ENCODE measurements around the gene SYT6.

The SYT6 gene

DNA sequence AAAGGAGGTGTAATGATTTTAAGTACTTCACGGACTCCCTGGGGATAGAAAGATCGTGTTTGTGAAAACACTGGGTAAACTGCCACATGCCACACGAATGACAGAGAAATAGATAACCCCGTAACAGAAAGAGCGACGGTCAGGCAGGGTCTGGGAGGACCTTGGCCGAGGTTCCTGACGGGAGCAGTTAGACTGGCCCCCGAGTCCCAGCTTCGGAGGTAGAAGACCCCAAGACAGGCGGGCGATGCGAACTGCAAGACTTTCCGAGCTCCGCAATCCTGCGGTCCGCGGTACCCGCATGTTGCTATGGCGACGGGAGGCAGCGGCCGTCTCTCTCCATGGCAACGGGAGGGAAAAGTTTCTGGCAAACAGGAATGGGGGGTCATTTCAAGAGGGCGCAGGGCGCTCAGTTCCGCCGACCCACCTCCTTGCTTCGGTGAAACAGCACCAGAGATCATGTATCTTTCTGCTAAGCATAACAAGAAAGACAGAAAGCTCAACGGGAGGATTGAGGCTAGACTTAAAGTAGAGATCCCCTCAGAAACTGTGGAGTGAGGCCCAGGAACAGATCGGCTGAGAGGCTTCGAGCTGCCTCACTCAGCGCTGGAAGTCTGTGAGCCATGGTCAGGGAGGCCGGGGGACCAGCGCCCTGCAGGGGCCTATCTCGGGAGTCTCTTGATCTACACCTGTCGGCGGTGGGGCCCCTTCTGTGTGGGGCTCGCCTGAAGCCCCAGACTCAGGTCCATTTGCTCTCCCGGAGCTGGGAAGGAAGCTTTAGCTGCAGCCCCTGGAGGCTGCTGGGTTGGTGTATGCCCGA lies 685 bp upstream of the SYT6 start:
- DNase-seq (ENCODE audit: low read depth in 3 of 3), result no peak

DNA sequence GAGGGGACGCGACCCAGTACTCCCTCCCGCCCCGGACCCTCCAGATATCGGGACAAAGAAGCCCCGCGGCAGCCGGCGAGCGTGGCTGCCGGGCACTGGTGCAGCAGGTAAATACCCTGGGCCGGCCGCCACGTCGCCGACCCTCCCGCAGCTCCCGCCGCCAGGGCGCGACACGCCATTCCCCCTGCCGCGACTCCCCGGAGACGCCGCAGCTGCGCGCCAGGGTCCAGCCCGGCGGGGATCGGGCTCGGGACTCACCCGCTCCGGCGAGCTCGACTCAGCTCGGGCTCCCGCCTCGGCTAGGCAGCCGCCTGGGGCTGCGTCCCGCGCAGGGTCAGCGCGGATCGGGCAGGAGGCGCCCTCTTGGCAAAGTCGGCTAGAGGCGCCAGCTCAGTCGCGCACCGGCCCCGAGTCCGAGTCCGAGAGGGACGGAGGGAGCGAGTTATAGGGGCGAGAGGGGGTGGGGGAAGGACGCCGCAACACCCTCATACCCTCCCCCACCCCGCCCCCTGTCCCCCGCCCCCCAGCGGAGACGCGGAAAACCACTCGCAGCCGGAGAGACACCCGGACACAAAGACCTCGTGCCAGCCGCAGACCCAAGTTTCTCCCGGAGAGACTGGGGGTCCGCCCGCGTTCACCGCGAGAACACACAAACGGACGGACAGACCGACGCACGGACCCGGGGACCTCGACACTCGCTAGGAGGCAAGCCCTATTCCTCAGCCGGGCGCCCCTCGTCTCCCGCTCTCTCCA lies 985 bp downstream of the SYT6 start:
- DNase-seq (ENCODE audit: low read depth in 3 of 3), result peak in 1 of 3 experiments; percentile 9

DNA sequence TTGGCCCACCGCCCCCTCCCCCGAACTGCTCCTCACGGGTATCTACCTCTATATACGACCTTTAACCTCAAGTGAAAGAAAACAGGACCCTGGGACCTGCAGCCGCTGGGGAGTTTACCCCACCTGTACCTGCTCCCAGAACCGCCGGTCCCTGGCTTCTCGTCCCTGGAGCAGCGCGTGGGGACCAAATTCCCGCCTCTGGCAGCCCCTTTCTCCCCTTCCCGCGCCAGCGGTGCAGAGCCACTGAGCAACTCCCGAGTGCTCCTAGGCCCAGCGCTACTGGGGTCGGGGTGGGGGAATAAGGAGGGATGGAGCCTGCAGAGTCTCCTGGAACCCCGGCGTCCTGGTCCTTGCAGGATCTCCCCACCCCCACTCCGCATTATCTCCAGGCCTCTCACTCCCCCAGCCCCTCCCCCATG lies 1.6 kb downstream of the SYT6 start:
- no peak for DNase-seq (ENCODE audit: low read depth in 3 of 3)

DNA sequence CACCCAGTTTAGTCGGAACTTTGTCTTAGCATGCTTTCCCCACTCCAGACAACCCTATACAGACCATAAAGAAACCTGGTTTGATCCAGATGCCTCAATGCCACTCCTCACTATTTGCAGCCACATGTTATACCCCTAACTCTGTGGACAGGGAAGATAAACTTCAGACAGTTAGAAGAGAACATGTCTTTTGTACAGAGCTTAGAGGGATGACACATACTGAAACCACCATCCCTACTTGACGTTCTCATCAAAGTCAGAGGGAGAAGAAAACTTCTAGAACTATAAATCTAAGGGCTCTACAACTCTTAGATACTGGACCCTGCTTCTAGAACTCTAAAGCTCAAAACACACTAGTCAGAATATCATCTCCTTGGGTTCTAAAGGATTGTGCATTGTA lies 3.7 kb downstream of the SYT6 start:
- DNase-seq (ENCODE audit: low read depth in 3 of 3), result no peak

DNA sequence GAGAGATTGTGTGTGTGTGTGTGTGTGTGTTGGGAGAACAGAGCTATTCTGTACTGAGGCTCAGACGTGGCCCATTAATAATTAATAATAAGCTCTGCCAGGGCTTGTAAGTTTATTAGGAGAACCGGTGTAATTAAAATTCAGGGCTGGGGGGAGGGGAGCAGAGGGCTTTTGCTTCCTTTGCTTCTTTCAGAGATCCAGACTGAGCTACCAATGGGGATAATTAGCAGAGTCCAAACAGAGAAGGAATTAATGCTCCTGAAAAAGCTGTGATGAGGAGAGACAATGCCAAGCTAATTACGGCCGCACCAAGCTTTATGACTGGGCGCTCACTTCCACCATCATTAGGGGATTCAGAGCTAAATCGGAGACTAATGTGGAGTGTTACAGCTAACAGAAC lies 4.5 kb downstream of the SYT6 start:
- DNase-seq (ENCODE audit: low read depth in 3 of 3), result no peak

DNA sequence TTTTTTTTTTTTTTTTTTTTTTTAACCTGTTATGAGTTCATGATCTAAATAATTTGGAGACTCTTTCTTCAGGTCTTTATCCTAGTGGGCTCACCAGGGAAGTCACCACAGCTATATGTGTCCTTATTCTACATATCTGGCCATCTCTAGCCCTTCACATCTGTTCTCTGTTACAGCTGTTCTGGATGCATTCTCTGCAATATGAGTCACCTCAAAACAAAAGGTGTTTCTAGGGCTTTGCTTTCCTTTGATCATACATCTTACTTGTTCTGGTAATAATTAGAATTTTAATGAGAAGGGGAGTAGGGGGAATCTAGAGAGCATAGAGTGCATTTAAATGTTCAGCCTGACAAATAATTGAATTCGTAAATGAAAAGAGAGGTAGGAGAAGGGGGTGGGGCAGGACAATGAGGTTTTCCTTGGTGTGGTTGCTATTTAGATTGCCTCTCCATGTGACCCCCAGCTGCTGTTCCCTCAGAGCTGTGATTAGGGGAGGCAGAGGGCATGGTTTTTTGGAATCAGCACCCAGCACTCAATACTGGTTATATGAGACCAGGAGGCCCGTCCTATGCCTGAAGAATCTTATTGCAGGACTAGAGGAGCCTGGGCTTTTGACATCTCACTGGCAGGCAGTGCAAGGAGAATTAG lies 8.0 kb downstream of the SYT6 start:
- DNase-seq (ENCODE audit: low read depth in 3 of 3), result no peak

DNA sequence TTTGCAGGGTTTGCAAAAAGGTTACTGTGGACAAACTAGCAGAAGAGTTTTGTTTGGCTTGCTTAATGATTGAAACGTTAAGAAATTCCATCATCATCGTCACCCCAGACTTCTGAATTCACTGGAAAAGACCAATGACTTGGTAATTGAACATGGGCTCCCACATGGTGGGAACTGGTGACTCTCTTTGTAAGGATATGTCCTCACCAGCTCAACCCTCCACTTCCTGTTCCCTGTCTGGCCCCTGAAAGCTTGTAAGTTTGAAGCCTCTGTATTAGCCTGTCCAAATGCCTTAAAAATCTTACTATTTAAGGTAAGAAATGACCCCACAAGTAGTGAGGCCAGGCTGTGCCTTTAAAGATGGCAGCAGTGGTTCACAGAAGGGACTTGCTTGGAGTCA lies 9.7 kb downstream of the SYT6 start:
- DNase-seq (ENCODE audit: low read depth in 3 of 3), result no peak

DNA sequence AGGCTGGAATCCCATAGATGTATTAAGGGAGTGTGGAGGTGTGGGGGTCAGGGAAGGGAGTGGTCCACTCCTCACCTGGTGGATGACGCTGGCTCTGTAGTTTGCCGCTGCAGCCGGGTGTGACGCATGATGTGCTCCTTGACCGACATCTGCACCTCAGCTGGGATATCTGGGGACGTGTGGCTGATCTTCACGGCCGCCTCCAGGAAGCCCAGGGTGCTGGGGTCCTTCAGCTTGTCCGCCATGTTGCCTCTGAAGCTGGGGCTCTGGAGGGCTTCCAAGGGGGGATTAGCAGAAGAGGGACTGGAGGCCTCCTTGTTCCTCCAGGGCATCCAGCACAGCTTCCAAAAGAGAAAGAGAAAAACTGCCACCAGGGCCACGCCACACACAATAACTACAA lies 14.1 kb downstream of the SYT6 start:
- no peak for DNase-seq (ENCODE audit: low read depth in 3 of 3)

DNA sequence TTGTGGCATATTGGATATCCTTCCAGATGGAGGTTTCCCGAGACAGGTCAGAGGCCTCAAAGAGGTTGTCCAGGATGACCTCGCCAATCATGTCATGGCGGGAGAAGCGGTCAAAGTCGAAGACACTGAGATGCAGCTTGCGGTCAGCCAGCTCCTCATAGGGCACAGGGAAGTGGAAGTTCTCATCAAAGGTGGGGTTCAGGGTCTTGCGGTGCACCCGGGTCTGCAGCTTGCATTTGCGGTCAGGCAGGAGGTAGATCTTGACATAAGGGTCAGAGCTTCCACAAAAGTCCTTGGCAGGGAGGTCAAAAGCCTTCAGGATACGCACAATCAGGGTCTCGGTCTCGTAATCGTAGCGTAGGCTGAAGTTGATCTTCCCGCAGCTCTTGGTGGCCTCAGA lies 16.2 kb downstream of the SYT6 start:
- no peak for DNase-seq (ENCODE audit: low read depth in 3 of 3)

DNA sequence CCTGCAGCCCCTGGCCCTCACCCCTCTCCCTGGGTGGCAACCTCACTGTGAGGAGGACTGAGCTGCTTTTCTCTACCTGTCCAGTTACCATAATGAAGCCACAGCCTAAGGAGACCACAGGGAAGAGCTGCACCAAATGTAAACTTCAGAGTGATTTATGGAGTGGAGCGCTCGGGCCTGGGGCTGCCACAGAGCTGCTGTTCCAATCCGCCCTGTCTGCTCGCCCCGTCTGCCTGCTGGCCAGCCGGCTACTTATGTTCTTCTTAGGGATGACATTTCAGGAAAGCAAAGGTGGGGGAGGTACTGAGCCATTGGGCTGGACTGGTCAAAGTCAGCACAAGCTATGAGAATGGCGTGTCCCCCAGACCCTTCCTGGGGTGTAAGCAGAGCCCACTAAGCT lies 17.9 kb downstream of the SYT6 start:
- DNase-seq (ENCODE audit: low read depth in 3 of 3), result no peak

DNA sequence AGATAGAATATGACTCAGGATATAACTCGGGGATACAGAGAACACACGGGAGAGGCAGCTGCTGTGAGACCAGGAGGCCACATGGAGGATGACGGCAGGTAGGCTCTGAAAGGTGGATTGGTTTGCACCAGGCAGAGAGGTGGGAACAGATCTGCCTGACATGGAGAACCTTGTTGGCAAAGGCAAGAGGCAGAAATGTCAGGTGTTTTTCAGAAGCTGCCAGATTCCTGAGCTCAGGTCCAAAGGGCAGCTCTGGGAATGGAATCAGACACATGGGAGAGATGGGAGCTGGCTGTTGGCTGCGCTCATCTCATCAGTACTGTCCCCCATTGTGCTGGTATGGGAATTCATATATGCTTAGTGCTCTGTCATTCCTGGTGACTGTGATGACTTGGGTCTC lies 19.2 kb downstream of the SYT6 start:
- no peak for DNase-seq (ENCODE audit: low read depth in 3 of 3)

DNA sequence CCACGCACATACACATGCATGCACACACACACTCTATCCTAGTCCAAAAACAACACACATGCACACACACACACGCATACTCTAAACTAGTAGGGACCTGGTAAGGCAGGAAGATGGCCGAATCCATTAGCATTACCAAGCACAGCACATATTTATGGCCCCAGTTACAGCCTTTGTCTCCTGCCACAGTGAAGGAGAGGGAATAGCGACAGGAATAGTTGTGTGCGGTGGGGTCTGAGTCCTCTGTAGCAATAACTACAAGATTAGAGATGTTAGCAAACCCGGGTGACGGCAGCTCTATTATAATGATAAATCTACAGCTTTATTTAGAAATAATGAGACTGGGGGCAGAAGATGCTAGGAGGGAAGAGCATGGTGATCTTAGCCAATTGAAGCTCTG lies 20.5 kb downstream of the SYT6 start:
- no peak for DNase-seq (ENCODE audit: low read depth in 3 of 3)

DNA sequence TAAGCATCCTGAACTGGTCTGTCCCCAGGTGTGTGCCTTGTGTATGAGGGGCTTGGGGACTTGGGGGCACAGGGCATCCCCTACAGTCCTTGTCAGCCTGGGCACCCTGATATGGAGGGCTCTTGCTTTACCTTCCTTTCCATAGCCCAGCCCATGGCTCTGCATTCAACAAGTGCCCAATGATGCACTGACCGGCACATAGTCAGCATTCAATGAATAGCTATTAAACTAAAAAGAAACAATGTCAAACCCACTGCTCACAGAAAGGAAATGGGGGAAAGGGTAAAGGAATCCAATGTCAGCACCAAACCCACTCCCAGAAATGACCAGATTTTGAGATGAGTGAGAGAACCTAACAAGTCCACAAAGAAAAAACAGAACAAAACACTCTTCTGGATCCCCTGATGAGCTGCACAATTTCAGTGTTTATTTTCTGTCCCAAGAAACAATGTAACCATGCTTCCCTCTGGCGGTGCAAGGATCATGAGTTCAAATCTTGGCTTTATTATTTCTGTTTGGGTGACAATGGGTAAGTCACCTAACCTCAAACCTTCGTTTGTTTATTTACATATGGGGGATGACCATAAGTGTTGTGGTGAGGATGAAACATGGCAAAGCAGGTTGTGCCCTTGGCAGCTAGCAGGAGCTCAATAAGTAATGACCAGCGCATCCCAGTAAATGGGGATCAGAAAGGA lies 22.0 kb downstream of the SYT6 start:
- no peak for DNase-seq (ENCODE audit: low read depth in 3 of 3)

DNA sequence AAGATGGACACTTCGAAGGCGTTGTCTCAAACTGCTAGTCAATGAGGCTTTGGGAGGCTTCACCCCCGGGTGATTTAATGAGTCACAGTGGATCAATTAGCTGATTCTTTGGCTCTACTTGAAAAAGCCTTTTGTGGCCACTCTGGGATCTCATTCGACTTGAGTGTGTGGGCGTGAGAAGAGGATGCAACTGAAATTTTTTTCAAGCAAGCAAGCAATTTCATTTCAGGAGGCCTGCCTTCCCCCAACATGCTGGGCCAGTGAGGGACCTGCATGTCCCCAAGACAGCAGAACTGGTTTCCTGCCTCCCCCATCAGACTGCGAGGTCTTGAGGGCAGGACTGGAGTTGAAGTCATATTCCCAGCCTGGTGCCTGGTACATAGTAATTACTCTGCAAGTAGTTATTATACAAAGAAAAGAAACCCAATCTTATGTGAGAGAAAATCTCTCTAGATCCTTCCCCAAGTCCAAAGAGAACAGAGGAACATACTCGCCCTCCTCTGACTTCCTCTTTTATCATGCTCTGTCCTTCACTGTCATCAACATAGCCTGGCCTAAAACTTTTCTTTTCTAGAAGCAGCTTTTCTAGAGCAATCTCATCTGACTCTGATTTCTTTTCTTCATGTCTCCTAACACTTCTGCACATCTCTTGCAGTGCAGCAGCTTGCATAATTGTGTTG lies 22.7 kb downstream of the SYT6 start:
- DNase-seq (ENCODE audit: low read depth in 3 of 3), result no peak

DNA sequence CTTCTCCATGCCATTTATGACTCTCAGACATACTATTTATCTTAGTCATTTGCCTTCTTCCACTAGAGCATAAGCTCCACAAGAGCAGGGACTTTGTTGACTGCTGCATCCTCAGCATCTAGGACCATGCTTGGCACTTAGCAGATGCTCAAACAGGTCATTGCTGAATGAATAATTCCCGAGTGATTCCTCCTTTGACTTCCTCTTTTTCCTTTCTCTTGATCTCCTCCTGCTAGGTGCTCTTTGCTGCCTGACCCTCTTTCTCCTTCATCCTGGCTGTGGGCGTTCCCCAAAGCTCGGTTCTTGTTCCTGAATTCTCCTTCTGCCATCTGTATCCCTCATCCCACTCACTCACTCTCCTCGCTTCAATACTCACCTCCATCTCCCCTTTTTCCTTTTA lies 23.5 kb downstream of the SYT6 start:
- no peak for DNase-seq (ENCODE audit: low read depth in 3 of 3)

DNA sequence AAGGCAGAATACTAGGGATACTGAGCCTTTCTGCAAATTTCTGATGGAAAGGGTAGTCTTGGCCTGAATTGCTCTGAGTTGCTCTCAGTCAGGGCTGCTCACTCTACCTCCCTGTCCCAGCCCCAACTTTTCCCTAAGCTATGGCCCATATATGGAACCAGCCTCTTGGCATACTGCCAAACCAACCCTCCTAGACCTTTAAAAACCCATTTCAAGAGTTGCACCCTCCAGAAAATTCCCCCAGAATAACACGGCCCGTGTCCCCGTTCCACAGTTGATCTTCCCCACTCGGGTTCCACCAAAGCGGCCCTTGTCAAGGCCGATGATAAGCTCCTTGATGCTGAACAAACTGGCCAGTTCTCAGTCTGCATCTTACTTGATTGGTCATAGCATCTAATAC lies 25.4 kb downstream of the SYT6 start:
- no peak for DNase-seq (ENCODE audit: low read depth in 3 of 3)

DNA sequence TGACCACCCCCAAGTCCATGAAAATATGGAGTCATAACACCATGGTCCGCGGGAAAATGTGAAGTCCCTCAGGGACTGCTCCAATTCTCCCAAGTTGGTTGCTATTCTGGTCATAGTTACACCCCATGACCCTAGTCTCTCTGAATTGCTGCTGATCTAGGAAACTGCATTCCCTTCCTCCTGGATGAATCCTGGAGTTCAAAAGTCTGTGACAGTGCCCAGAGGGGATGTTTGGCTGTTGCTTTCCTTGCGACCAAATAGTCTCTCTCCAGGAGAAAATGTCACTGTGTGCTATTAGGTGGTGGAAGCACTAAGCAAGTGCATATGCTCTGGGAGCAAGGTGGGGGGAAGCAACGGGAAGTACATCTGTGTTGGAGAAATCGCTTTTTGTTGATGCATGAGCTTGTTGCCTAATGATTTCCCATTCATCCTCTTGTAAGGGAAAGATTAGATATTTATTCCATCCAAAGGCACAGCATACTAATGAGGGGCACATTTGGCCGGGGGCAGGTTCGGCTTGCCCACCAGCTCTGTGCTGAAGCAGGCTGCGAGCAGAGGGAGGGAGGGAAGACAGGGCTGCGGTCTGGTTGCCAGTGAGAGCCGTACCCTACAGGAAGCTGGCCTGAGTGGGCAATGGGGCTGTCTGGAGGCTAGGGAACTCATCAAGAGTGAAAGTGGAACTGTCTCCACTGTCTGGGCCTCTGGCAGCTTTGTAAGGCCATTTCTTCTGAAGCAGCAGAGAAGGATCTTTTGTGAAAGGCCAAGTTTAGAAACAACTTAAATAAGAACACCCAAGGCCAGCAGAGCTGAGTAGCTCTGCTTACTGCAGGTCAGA lies 27.2 kb downstream of the SYT6 start:
- DNase-seq (ENCODE audit: low read depth in 3 of 3), result no peak

DNA sequence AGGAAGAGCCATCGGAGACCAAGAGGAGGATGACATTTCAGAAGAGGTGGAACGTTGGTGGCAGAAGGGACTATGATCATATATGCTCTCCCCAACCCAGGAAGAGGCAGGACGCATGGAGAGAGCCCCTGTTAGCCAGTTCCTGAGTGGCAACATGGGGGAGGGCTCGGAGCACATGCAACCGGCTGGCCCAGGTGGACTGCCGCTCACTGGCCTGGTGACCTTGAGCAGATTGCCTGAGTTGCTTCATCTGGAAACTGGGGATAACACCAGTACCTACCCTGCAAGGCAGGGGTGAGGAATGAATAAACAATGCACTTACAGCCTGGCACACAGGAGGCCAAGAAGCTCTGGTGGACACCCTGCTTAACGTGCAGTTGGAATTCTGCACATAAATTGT lies 29.0 kb downstream of the SYT6 start:
- DNase-seq (ENCODE audit: low read depth in 3 of 3), result no peak

DNA sequence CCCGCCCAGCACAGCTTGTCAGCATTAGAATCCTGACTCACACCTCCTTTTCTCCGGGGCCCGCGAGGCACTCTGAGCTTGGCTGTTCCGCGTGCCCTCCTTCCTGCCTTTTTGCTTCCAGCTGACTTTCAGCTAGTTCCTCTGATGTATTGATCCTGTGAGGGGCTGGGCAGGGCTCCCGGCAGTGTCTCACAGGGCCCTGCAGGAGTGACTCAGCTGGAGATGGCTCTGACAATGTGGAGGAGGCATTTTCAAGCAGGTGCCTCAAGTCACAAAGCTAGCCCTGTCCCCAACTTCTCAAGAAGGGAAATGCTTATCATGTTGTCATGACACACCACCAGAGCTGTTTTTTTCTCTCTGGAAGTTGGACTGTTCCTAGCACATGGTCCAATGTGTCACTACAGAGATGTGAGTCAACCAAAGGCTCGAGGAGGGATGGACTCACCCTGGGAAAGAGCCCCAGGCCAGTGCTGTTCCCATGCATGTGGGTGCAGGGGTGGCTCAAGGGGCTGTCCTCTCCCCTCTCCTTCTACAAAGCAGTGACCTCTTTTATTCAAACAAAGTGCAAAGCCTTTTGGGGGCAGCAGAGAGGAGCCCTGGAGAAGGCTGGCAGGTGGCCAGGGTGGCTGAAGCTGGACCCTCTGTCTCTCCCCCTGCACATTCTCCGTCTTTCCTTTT lies 30.6 kb downstream of the SYT6 start:
- no peak for DNase-seq (ENCODE audit: low read depth in 3 of 3)

DNA sequence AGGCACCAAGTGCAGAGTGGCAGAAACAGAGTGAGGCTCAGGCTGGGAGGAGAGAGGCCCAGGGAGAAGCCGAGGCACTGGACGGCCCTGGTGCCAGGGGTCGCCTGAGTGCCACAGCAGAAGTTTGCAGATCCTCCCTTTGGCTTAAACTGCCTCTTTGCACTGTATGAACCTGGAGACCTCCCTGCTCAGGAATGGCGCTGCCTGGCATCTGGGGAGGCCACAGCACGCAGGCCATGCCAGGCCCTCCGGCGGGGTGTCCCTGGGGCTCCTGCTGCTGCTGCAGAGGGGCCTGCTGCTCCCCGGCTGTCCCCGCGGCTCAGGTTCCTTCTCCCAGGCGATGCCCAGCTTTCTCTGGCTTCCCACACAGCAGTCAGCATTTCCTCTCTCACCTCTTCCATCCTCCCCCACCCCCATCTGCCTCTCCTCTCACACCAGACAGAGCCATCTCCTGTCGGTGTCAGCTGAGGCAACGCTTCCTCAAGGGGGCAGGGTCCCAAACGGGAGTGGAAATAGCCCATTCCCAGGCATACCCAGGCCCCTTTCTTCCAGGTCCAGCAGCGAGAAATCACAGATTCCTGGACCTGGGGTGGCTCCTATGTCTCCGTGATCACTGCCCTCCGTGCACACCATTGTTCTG lies 35.2 kb downstream of the SYT6 start:
- DNase-seq (ENCODE audit: low read depth in 3 of 3), result no peak
